Measurements from ENCODE around the gene ENTPD2. TPM values are rescaled to one million over a fixed set of nuclear protein-coding genes. Genes with fewer than 3 reads are reported as not detected.

The ENTPD2 gene
- total and polyA plus RNA-seq, 7 experiments from 2014 or later, result not detected

GRCh38 chr9:137048655-137049543 is 5.0 kb downstream of the ENTPD2 start:
- POLR2A ChIA-PET, result no interaction called here
- Histone ChIP-seq H3K27me3 (ENCODE audit: control insufficient read depth in 2 of 2, insufficient read depth in 2 of 2, low read length in 2 of 2) (peaks cover 9 to 47% of the 10 kb centered on the region in 2 donors), H3K4me1 (ENCODE audit: control insufficient read depth in 2 of 2, insufficient read depth in 2 of 2, low read length in 2 of 2) (peaks cover 8 to 33% of the 10 kb centered on the region in 2 donors), H3K9me3 (ENCODE audit: control insufficient read depth in 2 of 3, low read length in 3 of 3) (no peaks in the 10 kb centered on the region), H3K4me3 (ENCODE audit: low read length) (no peak overlapping the region), H3K27ac (ENCODE audit: low read depth, low read length) (no peak overlapping the region), H3K36me3 (ENCODE audit: control insufficient read depth in 2 of 3, insufficient read depth in 3 of 3, low read length in 3 of 3) (no peaks in the 10 kb centered on the region)
- intact Hi-C loops (cut with micrococcal nuclease), result loop anchor here in 1 of 2 donors (5.0 kb wide), 2 partner anchors 188 to 202 kb away; partner anchors contain the start of gene PHPT1
- ATAC-seq, result no peak
- no peak for DNase-seq
- Mint-ChIP-seq H3K9me3 (no peaks in the 10 kb centered on the region), H3K27me3 (peaks cover 15 to 56% (median 34%) of the 10 kb centered on the region in 5 donors), H3K36me3 (no peaks in the 10 kb centered on the region), H3K4me3 (no peak overlapping the region), H3K4me1 (peaks cover 0 to 11% (median 9%) of the 10 kb centered on the region in 7 donors), H3K27ac (no peak overlapping the region)
- CTCF ChIA-PET, result interaction anchor here (1.0 kb wide), 1 partner anchor 242 kb away, joined by 3 read pairs; no protein-coding TSS in a partner anchor

DNA sequence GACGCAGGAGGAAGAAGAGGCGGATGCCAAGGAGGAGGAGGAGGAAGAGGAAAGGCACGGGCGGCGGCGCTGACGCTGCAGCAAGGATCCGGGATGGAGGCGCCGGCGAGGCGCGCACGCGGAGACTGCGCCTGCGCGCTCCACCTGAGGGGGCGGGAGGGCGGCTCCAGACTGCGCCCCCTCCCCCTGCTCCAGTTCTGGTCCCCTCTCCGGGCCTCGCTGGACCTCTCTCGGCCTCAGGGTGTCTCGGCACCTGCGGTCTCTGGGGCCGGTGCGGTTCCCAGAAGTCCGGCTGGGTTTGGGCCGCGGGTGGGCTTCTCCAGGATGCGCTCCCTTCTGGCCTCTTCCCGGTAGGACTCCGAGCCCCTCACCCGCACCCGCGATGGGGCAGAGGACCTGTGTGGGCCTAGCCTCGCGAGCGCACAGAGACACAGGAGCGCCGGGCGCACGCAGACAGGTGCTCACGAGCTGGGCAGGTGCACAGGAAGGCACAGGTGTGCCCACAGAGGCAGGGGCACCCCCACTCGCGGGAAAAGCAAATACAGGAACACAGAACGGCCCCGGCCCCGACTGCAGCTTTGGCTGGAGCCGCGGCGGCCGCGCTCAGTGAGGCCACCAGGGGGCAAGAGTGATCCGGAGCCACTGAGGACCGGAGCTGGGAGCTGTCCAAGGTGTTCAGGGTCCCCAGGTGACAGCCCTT is 7.6 kb downstream of the ENTPD2 start, which contains the start of gene NPDC1:
NPDC1 (minus strand) TSS at position 90 of the 700 bp plus-strand sequence. CDS start 188 bp downstream, outside the sequence.
- Histone ChIP-seq H3K27me3 (ENCODE audit: control insufficient read depth in 2 of 2, insufficient read depth in 2 of 2, low read length in 2 of 2) (peaks cover 9 to 35% of the 10 kb centered on the region in 2 donors), H3K36me3 (ENCODE audit: control insufficient read depth in 2 of 3, insufficient read depth in 3 of 3, low read length in 3 of 3) (no peaks in the 10 kb centered on the region), H3K4me3 (ENCODE audit: low read length) (peak within 1 kb of the TSS; percentile 46), H3K9me3 (ENCODE audit: control insufficient read depth in 2 of 3, low read length in 3 of 3) (no peaks in the 10 kb centered on the region), H3K27ac (ENCODE audit: low read depth, low read length) (no peak within 1 kb of the TSS), H3K4me1 (ENCODE audit: control insufficient read depth in 2 of 2, insufficient read depth in 2 of 2, low read length in 2 of 2) (peaks cover 9 to 25% of the 10 kb centered on the region in 2 donors)
- Mint-ChIP-seq H3K4me1 (peaks cover 0 to 11% (median 9%) of the 10 kb centered on the region in 7 donors), H3K36me3 (no peaks in the 10 kb centered on the region), H3K9me3 (no peaks in the 10 kb centered on the region), H3K27me3 (peaks cover 15 to 46% (median 34%) of the 10 kb centered on the region in 5 donors), H3K27ac (no peak within 1 kb of the TSS), H3K4me3 (peak within 1 kb of the TSS; percentile 29 to 79 (median 59))
- ChIA-PET POLR2A (interaction anchor here (0.6 to 1.3 kb wide), 6 partner anchors 13 to 231 kb away, joined by 3 to 6 read pairs (median 4); partner anchors contain the start of genes MAN1B1 and RNF224), CTCF (interaction anchor here (0.5 to 1.8 kb wide), 20 partner anchors 9 to 317 kb away, joined by 3 to 15 read pairs (median 4); partner anchors contain the start of gene RNF224)
- intact Hi-C loops (cut with micrococcal nuclease), result loop anchor here (1.0 to 5.0 kb wide), 5 partner anchors 21 to 199 kb away; partner anchors contain the start of genes PHPT1 (in 1 of the 2) and RNF224 (in 1 of the 2)
- ATAC-seq, result peak; percentile 92
- peak; percentile 55 to 86 (median 66) for DNase-seq

- Histone ChIP-seq H3K27ac (ENCODE audit: low read depth, low read length) (no peak overlapping the region), H3K4me3 (ENCODE audit: low read length) (peak overlapping the region; percentile 46), H3K27me3 (ENCODE audit: control insufficient read depth in 2 of 2, insufficient read depth in 2 of 2, low read length in 2 of 2) (peaks cover 9 to 35% of the 10 kb centered on the region in 2 donors), H3K9me3 (ENCODE audit: control insufficient read depth in 2 of 3, low read length in 3 of 3) (no peaks in the 10 kb centered on the region), H3K4me1 (ENCODE audit: control insufficient read depth in 2 of 2, insufficient read depth in 2 of 2, low read length in 2 of 2) (peaks cover 9 to 25% of the 10 kb centered on the region in 2 donors), H3K36me3 (ENCODE audit: control insufficient read depth in 2 of 3, insufficient read depth in 3 of 3, low read length in 3 of 3) (no peaks in the 10 kb centered on the region)
- peaks cover 0 to 11% (median 9%) of the 10 kb centered on the region in 7 donors for H3K4me1 Mint-ChIP-seq
- POLR2A ChIA-PET, result no interaction called here
- peak; percentile 6 for ATAC-seq
- H3K4me3 Mint-ChIP-seq, result peak overlapping the region in 9 of 10 donors; percentile 18 to 79 (median 57)
- intact Hi-C loops (cut with micrococcal nuclease), result loop anchor here (1.0 to 5.0 kb wide), 5 partner anchors 22 to 198 kb away; partner anchors contain the start of genes PHPT1 (in 1 of the 2) and RNF224 (in 1 of the 2)
- peaks cover 15 to 42% (median 34%) of the 10 kb centered on the region in 5 donors for H3K27me3 Mint-ChIP-seq
- no peak overlapping the region for H3K27ac Mint-ChIP-seq
- H3K9me3 Mint-ChIP-seq, result no peaks in the 10 kb centered on the region
- no peaks in the 10 kb centered on the region for H3K36me3 Mint-ChIP-seq
- CTCF ChIA-PET, result interaction anchor here (0.8 kb wide), 1 partner anchor 10 kb away, joined by 5 read pairs; no protein-coding TSS in a partner anchor
- DNase-seq, result peak in 1 of 9 donors; percentile 49
Observed at GRCh38 chr9:137045294-137046087, 8.4 kb downstream of the ENTPD2 start.

DNA sequence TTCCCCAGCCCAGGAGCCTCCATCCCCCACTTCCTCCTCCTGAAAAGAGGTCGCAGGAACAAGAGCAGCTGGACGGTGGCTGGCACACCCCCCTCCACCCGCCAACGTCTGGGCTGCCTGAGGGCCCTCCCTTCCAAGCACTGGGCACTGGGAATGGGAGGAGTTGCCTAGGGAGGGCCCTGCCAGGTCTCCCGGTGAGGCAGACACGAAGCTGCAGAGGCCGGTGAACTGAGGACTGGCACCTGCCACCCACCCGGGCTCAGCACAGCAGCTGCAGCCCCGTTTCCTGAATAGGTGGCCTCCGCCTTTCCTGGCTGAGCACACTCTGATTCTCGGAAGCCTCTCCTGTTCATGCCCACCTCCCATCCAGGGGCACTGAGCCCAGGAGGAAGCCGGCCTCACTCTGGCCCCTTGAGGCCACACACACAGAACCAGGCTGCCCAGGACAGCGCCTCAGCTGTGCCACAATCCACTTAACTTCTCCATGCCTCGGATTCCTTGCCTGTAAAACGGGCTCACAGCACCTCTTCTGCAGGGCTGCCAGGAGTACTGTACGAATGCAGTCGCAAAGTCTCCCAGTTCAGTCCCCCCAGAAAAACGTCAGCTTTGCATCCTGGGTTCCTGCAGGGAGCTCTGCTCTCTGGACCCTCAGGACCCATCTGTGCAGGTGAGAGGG is 9.2 kb downstream of the ENTPD2 start:
- Histone ChIP-seq H3K4me1 (ENCODE audit: control insufficient read depth in 2 of 2, insufficient read depth in 2 of 2, low read length in 2 of 2) (peaks cover 9 to 25% of the 10 kb centered on the region in 2 donors), H3K27ac (ENCODE audit: low read depth, low read length) (no peak overlapping the region), H3K9me3 (ENCODE audit: control insufficient read depth in 2 of 3, low read length in 3 of 3) (no peaks in the 10 kb centered on the region), H3K27me3 (ENCODE audit: control insufficient read depth in 2 of 2, insufficient read depth in 2 of 2, low read length in 2 of 2) (peaks cover 9 to 30% of the 10 kb centered on the region in 2 donors), H3K36me3 (ENCODE audit: control insufficient read depth in 2 of 3, insufficient read depth in 3 of 3, low read length in 3 of 3) (no peaks in the 10 kb centered on the region), H3K4me3 (ENCODE audit: low read length) (peak overlapping the region; percentile 30)
- intact Hi-C loops (cut with micrococcal nuclease), result loop anchor here in 1 of 2 donors (5.0 kb wide), 2 partner anchors 193 to 197 kb away; partner anchors contain the start of gene PHPT1
- no peak for DNase-seq
- H3K27ac Mint-ChIP-seq, result peak overlapping the region in 1 of 9 donors; percentile 29
- H3K4me3 Mint-ChIP-seq, result peak overlapping the region; percentile 27 to 79 (median 59)
- H3K9me3 Mint-ChIP-seq, result no peaks in the 10 kb centered on the region
- POLR2A ChIA-PET, result no interaction called here
- peaks cover 0 to 12% (median 9%) of the 10 kb centered on the region in 7 donors for H3K4me1 Mint-ChIP-seq
- no peak for ATAC-seq
- CTCF ChIA-PET, result interaction anchor here (0.7 to 0.8 kb wide), 2 partner anchors 9 to 51 kb away, joined by 3 to 5 read pairs; no protein-coding TSS in a partner anchor
- H3K27me3 Mint-ChIP-seq, result peaks cover 11 to 35% (median 31%) of the 10 kb centered on the region in 5 donors
- no peaks in the 10 kb centered on the region for H3K36me3 Mint-ChIP-seq

DNA sequence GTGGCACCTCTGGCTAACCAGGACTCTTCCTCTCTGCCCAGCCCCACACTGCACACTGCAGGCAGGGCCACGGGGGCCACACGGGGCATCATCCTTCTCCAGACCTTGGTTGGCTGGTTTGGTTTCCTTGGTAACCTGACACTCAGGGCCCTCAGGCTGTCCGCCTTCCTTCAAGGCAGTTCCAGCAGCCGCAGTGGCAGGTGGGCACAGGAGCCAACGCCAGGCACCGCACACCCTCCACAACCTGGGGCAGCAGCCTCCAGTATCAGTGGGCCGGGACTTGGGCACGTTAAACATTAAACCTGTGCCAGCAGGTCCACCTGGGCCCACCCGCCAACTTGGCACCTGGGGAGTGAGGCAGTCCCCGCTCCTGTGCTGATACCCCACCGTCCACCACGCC is 9.8 kb downstream of the ENTPD2 start:
- no peak overlapping the region for H3K27ac ChIP-seq (ENCODE audit: low read depth, low read length)
- Mint-ChIP-seq H3K9me3 (no peaks in the 10 kb centered on the region), H3K36me3 (no peaks in the 10 kb centered on the region), H3K4me1 (peaks cover 0 to 11% (median 9%) of the 10 kb centered on the region in 7 donors), H3K27me3 (peaks cover 7 to 32% (median 27%) of the 10 kb centered on the region in 5 donors), H3K27ac (no peak overlapping the region), H3K4me3 (peak overlapping the region in 2 of 10 donors; percentile 77 to 79)
- peaks cover 9 to 25% of the 10 kb centered on the region in 2 donors for H3K4me1 ChIP-seq (ENCODE audit: control insufficient read depth in 2 of 2, insufficient read depth in 2 of 2, low read length in 2 of 2)
- POLR2A ChIA-PET, result no interaction called here
- CTCF ChIA-PET, result interaction anchor here (0.6 to 0.7 kb wide), 2 partner anchors 25 to 52 kb away, joined by 3 to 4 read pairs; no protein-coding TSS in a partner anchor
- H3K4me3 ChIP-seq (ENCODE audit: low read length), result no peak overlapping the region
- DNase-seq, result no peak
- H3K9me3 ChIP-seq (ENCODE audit: control insufficient read depth in 2 of 3, low read length in 3 of 3), result no peaks in the 10 kb centered on the region
- no peaks in the 10 kb centered on the region for H3K36me3 ChIP-seq (ENCODE audit: control insufficient read depth in 2 of 3, insufficient read depth in 3 of 3, low read length in 3 of 3)
- ATAC-seq, result no peak
- intact Hi-C loops (cut with micrococcal nuclease), result no loop called here
- peaks cover 9 to 24% of the 10 kb centered on the region in 2 donors for H3K27me3 ChIP-seq (ENCODE audit: control insufficient read depth in 2 of 2, insufficient read depth in 2 of 2, low read length in 2 of 2)

Measured in naive thymus-derived CD4-positive, alpha-beta T cell (primary cell).